Ovary (tissue), 3 donors: ENCODE measurements around the gene CMIP.

Source experiments
- CTCF ChIP-seq, 3 donors: fragments of 450-650 bp in 2 of 3; fragments of 200-600 bp in 1 of 3; IDR thresholded peaks; one replicate each; pipeline versions ENCODE4 v1.5.1 to v1.8.0; 2016 to 2022; ENCODE audit warnings: antibody characterized with exemption in 3 of 3, mild to moderate bottlenecking in 1 of 3
- POLR2A ChIP-seq: fragments of 450-650 bp; IDR thresholded peaks from one replicate; pipeline ENCODE4 v1.6.1; 2017; ENCODE audit warnings: antibody characterized with exemption, mild to moderate bottlenecking, moderate library complexity
- donor health status: DM: no; HTN: no; CAD: no.

- TF ChIP-seq CTCF (IDR thresholded peaks at IDR 0.05) = no peak
- TF ChIP-seq POLR2A = no peak
Measured at GRCh38 chr16:81551821-81552304, 107.3 kb downstream of the CMIP start.
